ENCODE results near the gene TMTC3. TPM values are rescaled to one million over a fixed set of nuclear protein-coding genes. Genes with fewer than 3 reads are reported as not detected.

Gene TMTC3
- total and polyA plus RNA-seq, 2 of the 4 experiments (the other 2 are of a cell fraction): 3.7 to 44.3 TPM

DNA sequence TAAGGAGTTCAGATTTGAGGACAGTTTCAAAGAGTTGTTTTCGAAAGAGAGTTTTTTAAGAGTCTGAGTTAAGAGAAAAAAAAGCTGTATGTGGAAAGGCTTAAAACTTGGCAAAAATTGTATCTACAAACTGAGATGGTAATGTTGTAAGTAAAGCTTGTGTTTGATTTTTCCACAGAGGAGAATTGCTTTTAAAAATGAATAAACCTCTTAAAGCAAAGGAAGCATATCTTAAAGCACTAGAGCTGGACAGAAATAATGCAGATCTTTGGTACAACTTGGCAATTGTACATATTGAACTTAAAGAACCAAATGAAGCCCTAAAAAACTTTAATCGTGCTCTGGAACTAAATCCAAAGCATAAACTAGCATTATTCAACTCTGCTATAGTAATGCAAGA lies 50.3 kb downstream of the TMTC3 start:
- Histone ChIP-seq H3K14ac (replicated peaks; ENCODE audit: low read depth, low read length) (no peak overlapping the region), H3K27me3 (ENCODE audit: control insufficient read depth, insufficient read depth, low read length) (no peaks in the 10 kb centered on the region), H3K9me1 (ENCODE audit: insufficient read depth, low read length) (no peaks in the 10 kb centered on the region), H3K56ac (ENCODE audit: extremely low read depth, insufficient read depth, low read length) (no peak overlapping the region), H3K18ac (ENCODE audit: low read depth, low read length) (no peak overlapping the region), H2BK5ac (ENCODE audit: low read depth, low read length, poor library complexity, severe bottlenecking) (no peak overlapping the region), H3K79me1 (ENCODE audit: low read depth in 1 of 2, low read length in 2 of 2) (peaks cover 0 to 2% of the 10 kb centered on the region in 2 experiments; a peak in 1 of 4 replicates), H4K8ac (ENCODE audit: low read depth in 2 of 2, low read length in 2 of 2) (no peak overlapping the region), H3K9ac (ENCODE audit: low read depth, low read length) (no peak overlapping the region), H2BK120ac (ENCODE audit: low read depth, low read length) (no peak overlapping the region), H3K4me2 (ENCODE audit: low read depth, low read length) (no peak overlapping the region), H2BK20ac (ENCODE audit: low read depth, low read length) (no peak overlapping the region), H3K36me3 (ENCODE audit: control insufficient read depth, insufficient read depth, low read length) (0 out of 2 replicates have a peak, but pooled peaks cover 2% of the 10 kb centered on the region), H2BK15ac (ENCODE audit: low read depth, low read length) (no peak overlapping the region), H2AFZ (replicated peaks; ENCODE audit: low read length, poor library complexity) (no peak overlapping the region), H3K27ac (ENCODE audit: insufficient read depth, low read length) (no peak overlapping the region), H3K4me1 (ENCODE audit: control insufficient read depth, insufficient read depth, low read length) (no peaks in the 10 kb centered on the region), H4K91ac (ENCODE audit: insufficient read depth, low read depth, low read length) (no peak overlapping the region), H3K4ac (ENCODE audit: low read depth, low read length) (no peak overlapping the region), H2AK5ac (ENCODE audit: low read depth, low read length) (no peak overlapping the region), H2AK9ac (replicated peaks; ENCODE audit: low read depth, low read length, poor library complexity) (no peak overlapping the region), H3K9me3 (ENCODE audit: control insufficient read depth, insufficient read depth, low read length) (no peaks in the 10 kb centered on the region), H3K23ac (ENCODE audit: low read depth, low read length) (no peak overlapping the region), H3K4me3 (ENCODE audit: insufficient read depth, low read depth, low read length) (no peak overlapping the region), H4K20me1 (ENCODE audit: insufficient read depth, low read length) (no peaks in the 10 kb centered on the region), H4K5ac (ENCODE audit: low read depth, low read length) (no peak overlapping the region)
- ChIA-PET POLR2A (ENCODE audit: unreplicated experiment) (no interaction called here), CTCF (no interaction called here)
- DNase-seq: no peak
- no peak for ATAC-seq (ENCODE audit: low read depth)
- in situ Hi-C loops (cut with MboI; ENCODE audit: low sequenced_read_pairs) (no loop called here), dilution Hi-C loops (cut with HindIII; ENCODE audit: low sequenced_read_pairs, unreplicated experiment) (no loop called here), intact Hi-C loops (cut with micrococcal nuclease) (no loop called here)
- no TSS peak for BruUV-seq (replicated peaks)
- no CpG with 5 or more reads among the region's 2 CpGs for WGBS, 2 experiments (ENCODE audit: extremely low coverage in 2 of 2, insufficient read length in 1 of 2)
- no peak for TF ChIP-seq SMC3 (IDR thresholded peaks at IDR 0.05; ENCODE audit: low read depth, low read length)
- TF ChIP-seq RFX5 (IDR thresholded peaks at IDR 0.05; ENCODE audit: low read depth, low read length): no peak
- TF ChIP-seq POLR2A (IDR thresholded peaks at IDR 0.05; ENCODE audit: low read depth, low read length): no peak
- TF ChIP-seq MAZ (IDR thresholded peaks at IDR 0.05; ENCODE audit: borderline replicate concordance, low read depth, low read length): no peak
- no peak for TF ChIP-seq RCOR1 (IDR thresholded peaks at IDR 0.05; ENCODE audit: insufficient replicate concordance, low read length)
- no peak for TF ChIP-seq CEBPB (IDR thresholded peaks at IDR 0.05; ENCODE audit: low read depth, low read length)
- no peak for TF ChIP-seq NFE2L2 (IDR thresholded peaks at IDR 0.05; ENCODE audit: low read depth, low read length)
- no peak for TF ChIP-seq MXI1 (IDR thresholded peaks at IDR 0.05; ENCODE audit: borderline replicate concordance, low read depth, low read length)
- no peak for TF ChIP-seq BHLHE40 (IDR thresholded peaks at IDR 0.05; ENCODE audit: low read depth, low read length)
- TF ChIP-seq MAFK (IDR thresholded peaks at IDR 0.05; ENCODE audit: low read depth, low read length): no peak
- TF ChIP-seq, protein P1, sequence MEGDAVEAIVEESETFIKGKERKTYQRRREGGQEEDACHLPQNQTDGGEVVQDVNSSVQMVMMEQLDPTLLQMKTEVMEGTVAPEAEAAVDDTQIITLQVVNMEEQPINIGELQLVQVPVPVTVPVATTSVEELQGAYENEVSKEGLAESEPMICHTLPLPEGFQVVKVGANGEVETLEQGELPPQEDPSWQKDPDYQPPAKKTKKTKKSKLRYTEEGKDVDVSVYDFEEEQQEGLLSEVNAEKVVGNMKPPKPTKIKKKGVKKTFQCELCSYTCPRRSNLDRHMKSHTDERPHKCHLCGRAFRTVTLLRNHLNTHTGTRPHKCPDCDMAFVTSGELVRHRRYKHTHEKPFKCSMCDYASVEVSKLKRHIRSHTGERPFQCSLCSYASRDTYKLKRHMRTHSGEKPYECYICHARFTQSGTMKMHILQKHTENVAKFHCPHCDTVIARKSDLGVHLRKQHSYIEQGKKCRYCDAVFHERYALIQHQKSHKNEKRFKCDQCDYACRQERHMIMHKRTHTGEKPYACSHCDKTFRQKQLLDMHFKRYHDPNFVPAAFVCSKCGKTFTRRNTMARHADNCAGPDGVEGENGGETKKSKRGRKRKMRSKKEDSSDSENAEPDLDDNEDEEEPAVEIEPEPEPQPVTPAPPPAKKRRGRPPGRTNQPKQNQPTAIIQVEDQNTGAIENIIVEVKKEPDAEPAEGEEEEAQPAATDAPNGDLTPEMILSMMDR (conservative IDR thresholded peaks at IDR 0.05; ENCODE audit: low read depth, low read length): no peak
- no peak for TF ChIP-seq CHD1 (IDR thresholded peaks at IDR 0.05; ENCODE audit: low read depth, low read length)
- no peak for TF ChIP-seq FOS (IDR thresholded peaks at IDR 0.05; ENCODE audit: low read depth, low read length)
- TF ChIP-seq, protein P2, sequence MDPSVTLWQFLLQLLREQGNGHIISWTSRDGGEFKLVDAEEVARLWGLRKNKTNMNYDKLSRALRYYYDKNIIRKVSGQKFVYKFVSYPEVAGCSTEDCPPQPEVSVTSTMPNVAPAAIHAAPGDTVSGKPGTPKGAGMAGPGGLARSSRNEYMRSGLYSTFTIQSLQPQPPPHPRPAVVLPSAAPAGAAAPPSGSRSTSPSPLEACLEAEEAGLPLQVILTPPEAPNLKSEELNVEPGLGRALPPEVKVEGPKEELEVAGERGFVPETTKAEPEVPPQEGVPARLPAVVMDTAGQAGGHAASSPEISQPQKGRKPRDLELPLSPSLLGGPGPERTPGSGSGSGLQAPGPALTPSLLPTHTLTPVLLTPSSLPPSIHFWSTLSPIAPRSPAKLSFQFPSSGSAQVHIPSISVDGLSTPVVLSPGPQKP (IDR thresholded peaks at IDR 0.05; ENCODE audit: borderline replicate concordance, low read depth, low read length): no peak
- TF ChIP-seq, protein P3, sequence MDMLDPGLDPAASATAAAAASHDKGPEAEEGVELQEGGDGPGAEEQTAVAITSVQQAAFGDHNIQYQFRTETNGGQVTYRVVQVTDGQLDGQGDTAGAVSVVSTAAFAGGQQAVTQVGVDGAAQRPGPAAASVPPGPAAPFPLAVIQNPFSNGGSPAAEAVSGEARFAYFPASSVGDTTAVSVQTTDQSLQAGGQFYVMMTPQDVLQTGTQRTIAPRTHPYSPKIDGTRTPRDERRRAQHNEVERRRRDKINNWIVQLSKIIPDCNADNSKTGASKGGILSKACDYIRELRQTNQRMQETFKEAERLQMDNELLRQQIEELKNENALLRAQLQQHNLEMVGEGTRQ (IDR thresholded peaks at IDR 0.05; ENCODE audit: low read depth, low read length): no peak

All from IMR-90 (cell line).